ENCODE results near the gene SCT.

The SCT gene

DNA sequence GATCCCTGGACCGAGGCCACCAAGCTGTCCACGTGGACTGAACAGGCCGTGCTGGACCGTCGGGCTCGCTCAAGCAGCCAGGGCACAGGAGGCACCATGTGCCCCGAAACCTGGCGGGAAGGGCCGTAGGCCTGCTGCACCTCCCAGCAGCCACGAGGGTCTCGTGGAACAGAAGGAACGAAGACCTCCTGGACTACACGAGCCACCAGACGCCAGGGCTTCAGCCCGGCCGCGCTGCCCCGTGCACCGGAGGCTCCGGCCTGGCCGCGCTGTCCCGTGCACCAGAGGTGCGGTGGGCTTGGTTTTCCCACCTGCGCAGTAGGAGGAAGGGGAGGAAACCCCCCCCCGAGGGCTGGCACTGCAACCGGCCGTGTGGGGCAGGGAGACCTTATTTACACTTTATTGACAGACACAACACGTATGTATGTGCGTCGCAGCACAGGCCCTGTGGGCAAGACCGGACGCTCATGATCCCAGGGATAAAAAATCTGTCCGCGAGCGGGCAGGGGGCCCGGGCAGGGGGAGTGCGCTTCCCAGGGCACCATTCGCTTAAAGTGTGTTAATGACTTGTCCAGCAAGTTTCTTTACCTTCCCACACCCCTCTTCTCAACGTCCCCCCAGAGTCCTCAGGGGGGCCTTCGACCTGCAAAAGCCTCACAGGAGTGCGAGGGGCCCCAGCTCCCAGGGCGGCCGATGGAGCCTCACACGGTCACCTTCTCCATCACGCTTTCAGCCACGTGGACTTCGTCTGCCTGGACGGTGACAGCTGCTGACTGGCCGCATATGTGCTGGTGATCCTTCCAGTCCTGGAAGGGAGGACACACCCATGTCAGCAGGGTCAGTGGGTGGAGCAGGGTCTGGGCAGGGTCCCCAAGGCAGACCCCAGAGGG is 17.1 kb upstream of the SCT start:
- no peak for DNase-seq

DNA sequence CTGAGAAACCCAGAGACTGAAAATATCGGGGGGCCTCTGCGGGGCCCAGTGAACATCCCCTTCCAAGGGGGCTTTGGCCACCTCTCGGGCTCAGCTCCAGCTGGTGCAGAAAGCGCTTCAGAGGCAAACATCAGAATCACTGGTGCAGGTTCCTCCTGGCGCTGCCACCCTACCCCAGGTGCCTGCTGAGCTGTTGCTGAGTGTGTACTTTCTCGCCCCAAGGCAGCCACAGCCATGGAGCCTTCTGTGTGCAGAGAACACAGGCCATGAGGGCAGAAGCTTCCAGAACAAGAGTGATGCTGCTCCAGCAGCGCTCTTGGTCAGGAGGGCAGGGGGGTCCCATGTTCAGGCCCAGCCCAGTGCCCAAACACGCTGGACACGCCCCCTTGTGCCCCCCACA is 16.4 kb upstream of the SCT start:
- no peak for DNase-seq

GRCh38 chr11:641806-642370 is 14.9 kb upstream of the SCT start:
- DNase-seq: no peak

DNA sequence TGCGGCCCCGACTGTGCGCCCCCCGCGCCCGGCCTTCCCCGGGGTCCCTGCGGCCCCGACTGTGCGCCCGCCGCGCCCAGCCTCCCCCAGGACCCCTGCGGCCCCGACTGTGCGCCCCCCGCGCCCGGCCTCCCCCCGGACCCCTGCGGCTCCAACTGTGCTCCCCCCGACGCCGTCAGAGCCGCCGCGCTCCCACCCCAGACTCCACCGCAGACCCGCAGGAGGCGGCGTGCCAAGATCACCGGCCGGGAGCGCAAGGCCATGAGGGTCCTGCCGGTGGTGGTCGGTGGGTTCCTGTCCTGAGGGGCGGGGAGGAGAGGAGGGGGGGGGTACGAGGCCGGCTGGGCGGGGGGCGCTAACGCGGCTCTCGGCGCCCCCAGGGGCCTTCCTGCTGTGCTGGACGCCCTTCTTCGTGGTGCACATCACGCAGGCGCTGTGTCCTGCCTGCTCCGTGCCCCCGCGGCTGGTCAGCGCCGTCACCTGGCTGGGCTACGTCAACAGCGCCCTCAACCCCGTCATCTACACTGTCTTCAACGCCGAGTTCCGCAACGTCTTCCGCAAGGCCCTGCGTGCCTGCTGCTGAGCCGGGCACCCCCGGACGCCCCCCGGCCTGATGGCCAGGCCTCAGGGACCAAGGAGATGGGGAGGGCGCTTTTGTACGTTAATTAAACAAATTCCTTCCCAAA is 13.2 kb upstream of the SCT start:
- DNase-seq: no peak

DNA sequence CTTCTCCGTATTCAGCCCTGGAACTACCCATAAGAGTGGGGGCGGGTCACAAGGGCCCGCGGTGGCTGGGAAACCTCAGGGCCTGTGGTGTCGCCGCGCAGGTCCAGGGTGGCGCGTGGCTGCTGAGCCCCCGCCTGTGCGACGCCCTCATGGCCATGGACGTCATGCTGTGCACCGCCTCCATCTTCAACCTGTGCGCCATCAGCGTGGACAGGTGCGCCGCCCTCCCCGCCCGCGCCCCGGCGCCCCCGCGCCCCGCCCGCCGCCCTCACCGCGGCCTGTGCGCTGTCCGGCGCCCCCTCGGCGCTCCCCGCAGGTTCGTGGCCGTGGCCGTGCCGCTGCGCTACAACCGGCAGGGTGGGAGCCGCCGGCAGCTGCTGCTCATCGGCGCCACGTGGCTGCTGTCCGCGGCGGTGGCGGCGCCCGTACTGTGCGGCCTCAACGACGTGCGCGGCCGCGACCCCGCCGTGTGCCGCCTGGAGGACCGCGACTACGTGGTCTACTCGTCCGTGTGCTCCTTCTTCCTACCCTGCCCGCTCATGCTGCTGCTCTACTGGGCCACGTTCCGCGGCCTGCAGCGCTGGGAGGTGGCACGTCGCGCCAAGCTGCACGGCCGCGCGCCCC is 12.5 kb upstream of the SCT start:
- no peak for DNase-seq

- no peak for DNase-seq
Measured at GRCh38 chr11:638631-639331, 11.8 kb upstream of the SCT start.

- DNase-seq: no peak
Measured at GRCh38 chr11:637593-638521, 10.9 kb upstream of the SCT start.

GRCh38 chr11:637333-637592 is 10.3 kb upstream of the SCT start:
- no peak for DNase-seq

GRCh38 chr11:636511-637332 is 9.7 kb upstream of the SCT start, which contains the start of gene DRD4:
Gene DRD4, plus strand, starts transcription at chr11:637269. Its CDS starts 36 bp downstream, at chr11:637305.
- DNase-seq: no peak

DNA sequence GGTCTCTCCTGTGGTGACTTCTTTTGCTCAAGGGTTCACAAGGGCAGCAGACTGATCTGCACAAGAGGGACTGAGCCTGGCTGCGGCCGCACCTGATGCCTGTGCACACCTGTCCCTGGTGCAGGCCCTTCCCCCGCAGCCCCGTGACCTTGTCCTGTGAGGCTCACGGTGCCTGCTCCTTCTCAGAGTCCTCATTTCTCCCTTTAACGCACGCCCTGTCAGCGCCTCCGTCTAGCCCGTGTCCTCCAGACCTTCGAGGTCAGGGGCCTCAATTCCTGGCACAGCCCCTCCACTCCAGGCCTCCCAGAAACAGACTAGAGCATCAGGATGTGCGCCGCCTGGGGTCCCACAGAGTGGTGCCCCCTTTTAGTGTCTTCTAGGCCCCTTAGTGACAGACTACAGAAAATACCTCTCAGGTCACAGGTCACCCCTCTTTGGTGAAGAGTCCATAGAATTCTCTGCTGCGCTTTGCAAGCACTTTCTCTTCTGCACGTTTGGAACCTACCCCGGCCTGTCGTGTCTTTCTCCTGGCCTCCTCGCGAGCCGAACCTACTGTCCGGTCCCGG is 9.0 kb upstream of the SCT start:
- no peak for DNase-seq

- no peak for DNase-seq
Measured at GRCh38 chr11:630871-631270, 3.9 kb upstream of the SCT start.

DNA sequence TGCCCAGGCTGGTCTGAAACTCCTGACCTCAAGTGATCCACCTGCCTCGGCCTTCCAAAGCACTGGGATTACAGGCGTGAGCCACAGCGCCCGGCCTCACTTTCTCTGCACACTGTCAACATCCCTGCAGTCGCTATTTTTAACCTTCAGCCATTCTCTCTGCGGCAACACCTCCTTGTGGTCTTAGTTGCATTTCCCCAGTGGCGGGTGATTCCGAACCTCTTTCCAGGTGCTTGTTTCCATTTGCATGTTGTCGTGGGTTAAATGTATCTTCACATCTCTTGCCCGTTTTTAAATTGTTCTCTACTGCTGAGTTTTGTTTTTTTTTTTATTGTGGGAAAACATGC is 2.2 kb upstream of the SCT start:
- DNase-seq: no peak

- DNase-seq: no peak
Measured at GRCh38 chr11:628056-628455, 1.1 kb upstream of the SCT start.

DNA sequence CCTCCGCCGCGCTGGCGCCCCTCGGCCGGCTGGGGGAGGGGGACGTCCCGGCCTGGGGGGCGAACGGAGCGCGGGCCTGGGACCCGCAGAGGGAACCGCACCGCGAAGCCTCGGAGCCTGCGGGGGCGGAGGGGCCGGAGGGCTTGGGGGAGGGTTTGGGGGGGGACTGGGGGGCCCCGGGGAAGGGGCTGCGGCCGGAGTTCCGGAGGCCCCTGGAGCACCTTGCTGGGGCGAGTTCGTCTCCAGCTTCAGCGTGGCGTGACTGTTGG is 261 bp upstream of the SCT start:
- no peak for DNase-seq

- no peak for DNase-seq
Measured at GRCh38 chr11:625636-626268, 1.2 kb downstream of the SCT start.

- DNase-seq: no peak
Measured at GRCh38 chr11:624705-625635, 2.0 kb downstream of the SCT start, which contains the start of gene CDHR5. Gene CDHR5, minus strand, starts transcription at chr11:624955. Its CDS starts 53 bp downstream, at chr11:624902.

GRCh38 chr11:623999-624704 is 2.8 kb downstream of the SCT start:
- no peak for DNase-seq

DNA sequence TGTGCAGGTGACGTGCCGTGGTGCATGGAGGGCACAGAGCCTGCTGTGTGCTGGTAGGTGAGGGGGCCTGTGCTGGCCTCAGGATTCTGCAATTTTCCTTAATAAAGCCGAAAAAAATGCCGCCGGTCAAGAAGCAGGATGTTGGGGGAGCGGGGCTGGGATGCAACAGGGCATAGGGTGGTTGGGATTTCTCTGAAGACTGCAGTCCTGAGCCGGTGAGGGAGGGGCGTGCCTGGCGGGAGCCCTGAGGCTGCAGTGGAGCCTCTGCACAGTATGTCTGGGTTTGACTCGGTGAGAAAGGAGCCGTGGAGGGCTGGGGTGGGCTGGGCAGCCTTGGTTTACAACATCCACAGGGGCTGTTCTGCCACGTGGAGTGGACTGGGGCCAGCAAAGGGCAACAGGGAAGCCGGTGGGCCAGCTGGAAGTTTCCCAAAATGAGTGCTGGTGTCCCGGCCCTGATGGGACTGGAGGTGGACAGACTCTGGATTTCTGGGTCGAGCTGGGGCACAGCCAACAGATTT is 3.6 kb downstream of the SCT start:
- DNase-seq: no peak

Measured in NCI-H524 (cell line).